GM19455 (cell line): ENCODE data around the gene GABPB1.
"Not testable (repeated sequence)": the region's sequence is repeated elsewhere in the genome, so short reads cannot be mapped to it uniquely, and the experiment has no call there.

Source experiments
- ATAC-seq: cut with Tn5 transposase; IDR thresholded peaks from one replicate; pipeline ENCODE4 v1.9.1; 2021; ENCODE audit not compliant: unreplicated experiment

GABPB1 gene

GRCh38 chr15:50354838-50355618 lies at the start of gene GABPB1:
Gene GABPB1, minus strand, starts transcription at chr15:50355198. Its CDS starts 45,400 bp downstream, at chr15:50309798.
- ATAC-seq = peak; percentile 42

GRCh38 chr15:50391561-50391960 lies 36.6 kb upstream of the GABPB1 start:
- ATAC-seq = not testable (repeated sequence)

- peak; percentile 81 for ATAC-seq
These were observed 35.7 kb upstream of the GABPB1 start for GRCh38 chr15:50390554-50391264.

DNA sequence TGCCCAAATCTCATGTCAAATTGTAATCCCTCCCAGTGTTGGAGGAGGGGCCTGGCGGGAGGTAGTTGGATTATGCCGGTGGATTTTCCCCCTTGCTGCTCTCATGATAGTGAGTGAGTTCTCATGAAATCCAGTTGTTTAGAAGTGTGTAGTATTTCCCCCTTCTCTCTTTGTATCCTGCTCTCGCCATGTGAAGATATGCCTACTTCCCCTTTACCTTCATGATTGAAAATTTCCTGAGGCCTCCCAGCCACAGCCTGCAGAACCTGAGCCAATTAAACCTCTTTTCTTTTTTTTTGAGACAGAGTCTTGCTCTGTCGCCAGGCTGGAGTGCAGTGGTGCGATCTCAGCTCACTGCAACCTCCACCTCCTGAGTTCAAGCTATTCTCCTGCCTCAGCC lies 27.4 kb upstream of the GABPB1 start:
- ATAC-seq = not testable (repeated sequence)

DNA sequence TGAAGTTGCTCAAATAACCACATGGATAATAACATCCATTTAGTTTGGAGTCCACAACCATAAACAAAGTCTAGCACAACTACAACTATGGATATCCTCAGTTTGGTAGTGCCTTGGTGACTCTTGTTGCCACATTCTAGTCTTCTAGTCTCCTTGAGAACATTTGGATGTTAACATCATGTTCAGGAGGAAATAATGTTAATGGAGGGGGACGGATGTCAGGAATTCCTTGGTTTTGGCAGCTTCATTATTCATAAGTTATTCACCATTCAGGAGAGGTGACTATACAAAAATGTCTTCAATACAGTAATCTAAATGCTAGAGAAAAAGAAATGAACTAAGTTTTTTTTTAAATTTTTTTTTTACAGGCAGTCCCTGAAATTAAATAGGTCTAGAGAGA lies 26.4 kb upstream of the GABPB1 start:
- ATAC-seq = no peak

DNA sequence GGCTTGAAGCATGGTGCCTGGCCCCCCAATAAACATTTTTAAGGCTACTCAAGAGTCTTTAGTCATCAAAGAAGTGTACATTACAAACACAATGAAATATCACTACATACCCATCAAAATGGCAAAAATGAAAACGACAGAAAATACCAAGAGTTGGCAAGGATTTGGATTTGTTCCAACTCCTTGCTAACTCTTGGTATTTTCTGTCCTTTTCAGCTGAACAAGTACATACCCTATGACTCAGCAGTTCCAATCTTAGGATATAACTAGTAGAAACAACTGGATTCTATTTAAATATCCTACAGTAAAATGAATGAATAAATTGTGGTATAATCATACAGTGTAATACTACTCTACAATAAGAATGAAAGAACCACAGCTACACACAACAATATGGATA lies 25.1 kb upstream of the GABPB1 start:
- no peak for ATAC-seq

DNA sequence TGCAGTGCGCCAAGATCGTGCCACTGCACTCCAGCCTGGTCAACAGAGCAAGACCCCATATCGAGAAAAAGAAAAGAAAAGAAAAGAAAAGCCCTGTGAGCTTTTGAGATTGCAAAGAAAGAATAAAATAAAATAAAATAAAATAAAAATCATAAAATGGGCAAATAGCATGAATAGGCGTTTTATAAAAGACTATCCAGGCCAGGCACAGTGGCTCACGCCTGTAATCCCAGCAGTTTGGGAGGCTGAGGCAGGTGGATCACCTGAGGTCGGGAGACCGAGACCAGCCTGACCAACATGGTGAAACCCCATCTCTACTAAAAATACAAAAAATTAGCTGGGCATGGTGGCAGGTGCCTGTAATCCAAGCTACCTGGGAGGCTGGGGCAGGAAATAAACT lies 24.4 kb upstream of the GABPB1 start:
- ATAC-seq = not testable (repeated sequence)

GRCh38 chr15:50378776-50379175 lies 23.8 kb upstream of the GABPB1 start:
- ATAC-seq = no peak

DNA sequence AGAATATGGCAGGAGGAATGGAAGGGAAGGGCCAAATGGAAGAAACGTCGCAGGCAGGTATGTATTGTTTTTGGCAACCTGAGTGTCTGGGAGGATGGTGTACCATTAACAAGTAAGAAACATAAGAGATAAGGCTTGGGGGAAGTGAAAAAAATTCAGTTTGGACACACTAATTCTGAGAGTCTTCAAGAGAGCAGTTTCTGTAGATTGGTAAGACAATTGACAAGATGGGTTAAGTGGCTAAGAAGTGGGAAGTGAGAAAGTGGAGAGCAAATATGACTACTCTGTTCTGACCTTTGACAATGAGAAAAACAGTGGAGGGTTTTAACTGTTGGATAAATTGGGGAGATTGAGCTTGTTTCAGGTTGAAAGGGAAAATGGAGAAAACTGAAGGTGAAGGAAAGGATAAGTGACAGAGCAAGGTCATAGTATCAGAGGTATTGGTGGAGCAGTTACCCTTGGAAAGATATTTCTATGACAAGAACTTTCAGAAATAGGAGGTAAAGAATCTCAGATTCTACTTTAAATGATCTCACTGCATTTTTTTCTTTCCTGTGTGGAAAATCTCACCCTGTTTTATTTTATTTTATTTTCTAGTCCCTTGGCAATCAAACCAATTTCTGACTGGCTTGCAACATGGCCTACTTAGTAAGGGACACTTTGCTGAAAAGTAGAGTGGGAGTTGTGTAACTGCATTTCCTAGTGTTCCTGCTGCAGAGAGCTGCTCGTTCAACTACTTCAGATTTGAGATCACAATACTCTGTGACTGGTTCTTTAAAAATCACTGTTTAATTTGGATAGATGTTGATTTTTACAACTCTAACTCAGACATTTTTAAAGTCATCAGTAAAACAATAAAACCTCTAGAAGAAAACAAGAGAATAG lies 23.1 kb upstream of the GABPB1 start:
- peak; percentile 94 for ATAC-seq

DNA sequence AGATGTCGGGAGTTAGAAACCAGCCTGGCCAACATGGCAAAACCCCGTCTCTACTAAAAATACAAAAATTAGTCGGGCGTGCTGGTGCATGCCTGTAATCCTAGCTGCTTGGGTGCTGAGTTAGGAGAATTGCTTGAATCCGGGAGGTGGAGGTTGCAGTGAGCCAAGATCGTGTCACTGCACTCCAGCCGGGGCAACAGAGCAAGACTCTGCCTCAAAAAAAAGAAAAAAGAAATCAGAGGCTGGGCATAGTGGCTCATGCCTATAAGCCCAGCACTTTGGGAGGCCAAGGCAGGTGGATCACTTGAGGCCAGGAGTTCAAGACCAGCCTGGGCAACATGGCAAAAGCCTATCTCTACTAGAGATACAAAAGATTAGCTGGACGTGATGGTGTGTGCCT lies 14.6 kb upstream of the GABPB1 start:
- ATAC-seq = not testable (repeated sequence)

DNA sequence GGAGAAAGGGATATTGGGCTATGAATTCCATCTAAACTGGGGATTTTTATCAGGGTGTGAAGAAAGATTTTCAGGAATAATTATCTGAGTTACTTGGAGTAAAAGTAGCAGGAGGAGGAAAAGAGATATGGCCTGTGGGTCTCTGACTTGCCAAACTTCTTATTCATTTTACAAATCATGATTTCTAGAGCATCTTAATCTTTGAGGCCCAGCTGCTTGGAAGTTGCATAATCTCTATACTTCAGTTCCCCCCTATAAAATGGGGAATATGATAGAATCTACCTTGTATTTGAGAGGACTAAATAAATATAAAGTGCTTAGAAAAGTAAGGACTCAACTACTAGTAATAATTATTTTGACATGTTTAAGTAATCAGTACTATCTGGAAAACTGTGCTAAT lies 11.0 kb upstream of the GABPB1 start:
- no peak for ATAC-seq

GRCh38 chr15:50365570-50365969 lies 10.6 kb upstream of the GABPB1 start:
- no peak for ATAC-seq

DNA sequence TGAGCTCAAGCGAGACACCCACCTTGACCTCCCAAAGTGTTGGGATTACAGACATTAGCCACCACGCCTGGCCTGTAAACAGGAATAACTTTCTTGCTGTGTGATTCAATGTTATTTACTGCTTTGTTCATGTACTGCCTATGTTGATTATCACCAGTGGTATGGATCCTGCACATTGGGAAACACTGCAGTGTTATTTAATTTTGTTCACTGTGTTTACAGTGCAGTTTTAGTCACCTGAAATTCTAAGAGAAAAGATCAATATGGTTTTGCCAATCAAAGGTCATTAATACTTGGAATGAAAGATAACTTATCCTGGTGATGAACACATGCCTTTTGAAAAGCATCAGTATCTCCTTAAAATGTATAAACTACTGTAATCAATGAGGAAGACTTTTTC lies 8.6 kb upstream of the GABPB1 start:
- ATAC-seq = no peak

- no peak for ATAC-seq
These were observed 6.8 kb upstream of the GABPB1 start for GRCh38 chr15:50361756-50362155.

DNA sequence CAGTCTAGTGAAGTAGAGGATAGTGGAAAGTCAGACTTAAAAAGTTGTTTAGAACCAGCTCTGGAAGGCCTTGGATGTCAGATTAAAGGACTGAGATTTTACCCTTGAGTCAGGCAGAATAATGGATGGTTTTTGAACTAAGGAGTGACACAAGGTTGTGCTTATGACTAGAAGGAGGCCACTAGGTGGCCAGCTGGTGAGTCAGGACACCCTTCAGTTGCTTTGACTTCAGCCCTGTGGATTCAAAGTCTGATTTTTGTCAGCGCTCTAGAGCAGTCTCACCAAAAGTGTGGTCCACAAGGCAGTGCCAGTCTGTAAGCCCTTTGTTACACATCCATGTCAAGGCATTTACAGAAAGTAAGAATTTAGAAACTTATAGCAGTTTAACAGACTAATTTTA lies 3.8 kb upstream of the GABPB1 start:
- no peak for ATAC-seq

GRCh38 chr15:50355980-50356379 lies 982 bp upstream of the GABPB1 start:
- no peak for ATAC-seq

DNA sequence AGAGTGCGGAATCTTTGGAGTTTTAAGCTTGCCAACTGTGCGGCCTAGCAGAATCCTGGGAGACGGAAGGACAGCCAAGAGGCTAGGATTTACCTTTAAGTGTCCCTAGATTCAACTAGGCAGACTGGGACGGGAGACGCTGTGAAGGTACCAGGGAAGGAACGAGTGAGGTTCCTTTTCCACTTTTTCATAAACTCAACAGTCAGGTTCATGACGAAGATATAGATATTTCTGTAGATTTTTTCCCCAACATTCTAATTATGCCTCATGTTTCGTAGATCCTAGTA lies 564 bp upstream of the GABPB1 start:
- peak; percentile 2 for ATAC-seq

GRCh38 chr15:50353975-50354837 lies 792 bp downstream of the GABPB1 start:
- ATAC-seq = peak; percentile 30

- ATAC-seq = peak; percentile 6
These were observed 1.6 kb downstream of the GABPB1 start for GRCh38 chr15:50353251-50353974.

DNA sequence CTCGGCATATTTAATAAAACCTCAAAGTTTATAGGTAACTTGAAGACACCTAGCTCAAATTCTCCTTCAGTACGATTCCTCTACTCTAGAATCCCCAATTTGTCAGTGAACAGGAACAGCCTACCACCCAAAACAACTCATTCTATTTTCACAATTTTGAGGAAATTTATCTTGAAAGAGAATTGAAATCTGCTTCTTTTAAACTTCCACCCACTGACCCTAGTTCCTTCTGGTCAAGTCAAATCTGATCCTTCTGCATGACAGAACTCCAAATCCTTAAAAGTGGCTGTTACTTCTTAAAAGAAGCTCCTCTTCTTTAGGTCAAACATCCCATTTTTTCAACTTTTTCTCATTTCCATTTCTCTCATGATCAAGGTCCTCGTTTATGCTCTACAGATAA lies 4.4 kb downstream of the GABPB1 start:
- no peak for ATAC-seq
